ENCODE measurements around the gene TTC32. TPM values are rescaled to one million over a fixed set of nuclear protein-coding genes. Genes with fewer than 3 reads are reported as not detected.

Gene TTC32
- total and polyA plus RNA-seq, 2 experiments from 2014 or later = 4.6 to 17.0 TPM

GRCh38 chr2:19855542-19856431, 46.0 kb downstream of the TTC32 start:
- H3K4me2 ChIP-seq = no peak overlapping the region
- H3K9me3 Mint-ChIP-seq = no peaks in the 10 kb centered on the region; the same call in 2 of the 3 replicates
- no peaks in the 10 kb centered on the region for H3K4me1 ChIP-seq (ENCODE audit: insufficient read depth)
- no peak for ATAC-seq
- no peak for DNase-seq (ENCODE audit: low spot score)
- no peak overlapping the region for H3K4me3 Mint-ChIP-seq
- H3K36me3 Mint-ChIP-seq (ENCODE audit: low read depth) = no peaks in the 10 kb centered on the region
- H3K27ac Mint-ChIP-seq = no peak overlapping the region
- no peaks in the 10 kb centered on the region for H4K20me1 ChIP-seq (replicated peaks; ENCODE audit: insufficient read depth)
- no peak overlapping the region for H2AFZ ChIP-seq
- H3K79me2 ChIP-seq (replicated peaks; ENCODE audit: insufficient read depth) = no peaks in the 10 kb centered on the region
- H3K27me3 ChIP-seq (ENCODE audit: insufficient read depth) = no peaks in the 10 kb centered on the region
- H3K4me3 ChIP-seq = no peak overlapping the region
- peaks cover 4% of the 10 kb centered on the region for H3K27me3 Mint-ChIP-seq (ENCODE audit: insufficient read depth, low read depth, poor library complexity)
- TF ChIP-seq STAT1 (IDR thresholded peaks at IDR 0.05; ENCODE audit: unreplicated experiment) (no peak), POLR2AphosphoS5 (IDR thresholded peaks at IDR 0.05; ENCODE audit: low read depth) (no peak), JUNB (IDR thresholded peaks at IDR 0.05; ENCODE audit: unreplicated experiment) (no peak), REST (IDR thresholded peaks at IDR 0.05; ENCODE audit: unreplicated experiment) (no peak), ETS1 (IDR thresholded peaks at IDR 0.05) (no peak), EZH2 (IDR thresholded peaks at IDR 0.05; ENCODE audit: low read depth, unreplicated experiment) (no peak), CREB1 (CRISPR knock-in tag; IDR thresholded peaks at IDR 0.05; ENCODE audit: low read depth) (no peak), NANOG (IDR thresholded peaks at IDR 0.05; ENCODE audit: borderline replicate concordance) (no peak), ZNF114 (CRISPR knock-in tag; IDR thresholded peaks at IDR 0.05) (no peak)
- H3K4me1 Mint-ChIP-seq = no peaks in the 10 kb centered on the region
- no peaks in the 10 kb centered on the region for H3K36me3 ChIP-seq (ENCODE audit: insufficient read depth)
- no peak overlapping the region for H3K27ac ChIP-seq (ENCODE audit: low read depth)
- 0 out of 2 replicates have a peak, but pooled peaks cover 4% of the 10 kb centered on the region for H3K9me2 ChIP-seq (ENCODE audit: insufficient read depth)
- no peaks in the 10 kb centered on the region for H3F3A ChIP-seq (replicated peaks; ENCODE audit: low read depth)
